ENCODE results near the gene DQX1. TPM values are rescaled to one million over a fixed set of nuclear protein-coding genes. Genes with fewer than 3 reads are reported as not detected.

DQX1 gene
- total and polyA plus RNA-seq, 9 of the 15 experiments (the other 6 are each of a cell fraction or from before 2014, with no cell fraction given), result 0.04 to 0.38 (median 0.18) TPM; not detected in 1

- Histone ChIP-seq H4K20me1 (replicated peaks; ENCODE audit: control insufficient read depth, insufficient read depth, low read length) (no peaks in the 10 kb centered on the region), H3K9me3 (replicated peaks; ENCODE audit: control insufficient read depth, insufficient read depth, low read depth, low read length) (no peaks in the 10 kb centered on the region), H3K4me3 (peak within 1 kb of the TSS; percentile 66), H3K79me2 (ENCODE audit: control insufficient read depth, insufficient read depth, low read length) (peaks cover 16% of the 10 kb centered on the region; the same call in 2 of the 3 replicates), H3K4me2 (ENCODE audit: insufficient read depth, low read length) (peak within 1 kb of the TSS; percentile 95), H3K27me3 (ENCODE audit: control insufficient read depth in 2 of 2, insufficient read depth in 2 of 2, low read length in 2 of 2) (no peaks in the 10 kb centered on the region), H3K4me1 (replicated peaks in 1 of 2; ENCODE audit: control insufficient read depth in 2 of 2, insufficient read depth in 2 of 2, low read length in 2 of 2) (peaks cover 18 to 54% of the 10 kb centered on the region in 2 experiments), H3K9me1 (ENCODE audit: control insufficient read depth, insufficient read depth, low read length) (no peaks in the 10 kb centered on the region), H3K9ac (ENCODE audit: insufficient read depth in 1 of 2, low read depth in 2 of 2, low read length in 2 of 2) (peak within 1 kb of the TSS; percentile 83 to 99), H3K36me3 (ENCODE audit: control insufficient read depth, insufficient read depth, low read length) (peaks cover 17% of the 10 kb centered on the region; the same call in 1 of the 3 replicates), H3K27ac (ENCODE audit: extremely low read depth, low read depth, low read length) (peak within 1 kb of the TSS; percentile 92), H2AFZ (ENCODE audit: low read depth, low read length) (peak within 1 kb of the TSS; percentile 90)
- POLR2A ChIA-PET, result interaction anchor here (0.6 to 1.1 kb wide), 2 partner anchors 23 to 167 kb away, joined by 3 to 5 read pairs; no protein-coding TSS in a partner anchor
- DNase-seq (ENCODE audit: extremely low read depth in 1 of 4, low spot score in 3 of 4) (peak; percentile 89 to 94 (median 92)), FAIRE-seq (peak; percentile 44), ATAC-seq (peak; percentile 87)
- CTCF ChIA-PET (ENCODE audit: low intra/inter-chr PET ratio), result interaction anchor here (0.5 kb wide), 1 partner anchor 302 kb away, joined by 3 read pairs; no protein-coding TSS in a partner anchor
- intact Hi-C loops (cut with micrococcal nuclease) (loop anchor here (2.0 kb wide), 1 partner anchor 23 kb away; no protein-coding TSS in a partner anchor), in situ Hi-C loops (cut with MboI) (no loop called here)
- BruUV-seq (replicated peaks), result no TSS peak
- WGBS (ENCODE audit: insufficient coverage, low coverage, missing lambda C conversion rate), result 1% methylated on average over 23 of the region's 73 CpGs
- TF ChIP-seq SPI1 (IDR thresholded peaks at IDR 0.05; ENCODE audit: borderline replicate concordance, low read depth, low read length) (peak; percentile 7; the same call in 1 of the 2 replicates), EP400 (IDR thresholded peaks at IDR 0.05) (peak; percentile 74; the same call in 1 of the 2 replicates), XRCC5 (IDR thresholded peaks at IDR 0.05; ENCODE audit: low read depth, low read length) (peak; percentile 42; the same call in 1 of the 2 replicates), CBX2 (IDR thresholded peaks at IDR 0.05; ENCODE audit: insufficient read depth, low read length, poor library complexity, severe bottlenecking) (no peak), SOX6 (IDR thresholded peaks at IDR 0.05) (peak; percentile 15; the same call in 1 of the 2 replicates), MAFF (IDR thresholded peaks at IDR 0.05; ENCODE audit: low read length) (peak; percentile 98), ELF1 (tag; IDR thresholded peaks at IDR 0.05) (peak; percentile 88), ZKSCAN1 (IDR thresholded peaks at IDR 0.05; ENCODE audit: low read depth, low read length) (no peak), ZNF76 (CRISPR knock-in tag; IDR thresholded peaks at IDR 0.05; ENCODE audit: borderline replicate concordance) (no peak), ZNF316 (IDR thresholded peaks at IDR 0.05) (peak; percentile 100), TAL1 (IDR thresholded peaks at IDR 0.05) (no peak), MTA1 (IDR thresholded peaks at IDR 0.05; ENCODE audit: borderline replicate concordance) (peak; percentile 77), HMG20B (CRISPR knock-in tag; IDR thresholded peaks at IDR 0.05) (no peak), ZBTB1 (CRISPR knock-in tag; IDR thresholded peaks at IDR 0.05; ENCODE audit: borderline replicate concordance, low read depth) (no peak; the same call in 1 of the 2 replicates), EP300 (IDR thresholded peaks at IDR 0.05; ENCODE audit: low read length) (0 out of 2 replicates have a peak, but pooled peaks have one; percentile 10), EGR1 (conservative IDR thresholded peaks at IDR 0.05) (peak; percentile 33; the same call in 1 of the 2 replicates), NFRKB (IDR thresholded peaks at IDR 0.05; ENCODE audit: low read depth) (peak; percentile 49; the same call in 1 of the 2 replicates)
- TF ChIP-seq, protein P1, sequence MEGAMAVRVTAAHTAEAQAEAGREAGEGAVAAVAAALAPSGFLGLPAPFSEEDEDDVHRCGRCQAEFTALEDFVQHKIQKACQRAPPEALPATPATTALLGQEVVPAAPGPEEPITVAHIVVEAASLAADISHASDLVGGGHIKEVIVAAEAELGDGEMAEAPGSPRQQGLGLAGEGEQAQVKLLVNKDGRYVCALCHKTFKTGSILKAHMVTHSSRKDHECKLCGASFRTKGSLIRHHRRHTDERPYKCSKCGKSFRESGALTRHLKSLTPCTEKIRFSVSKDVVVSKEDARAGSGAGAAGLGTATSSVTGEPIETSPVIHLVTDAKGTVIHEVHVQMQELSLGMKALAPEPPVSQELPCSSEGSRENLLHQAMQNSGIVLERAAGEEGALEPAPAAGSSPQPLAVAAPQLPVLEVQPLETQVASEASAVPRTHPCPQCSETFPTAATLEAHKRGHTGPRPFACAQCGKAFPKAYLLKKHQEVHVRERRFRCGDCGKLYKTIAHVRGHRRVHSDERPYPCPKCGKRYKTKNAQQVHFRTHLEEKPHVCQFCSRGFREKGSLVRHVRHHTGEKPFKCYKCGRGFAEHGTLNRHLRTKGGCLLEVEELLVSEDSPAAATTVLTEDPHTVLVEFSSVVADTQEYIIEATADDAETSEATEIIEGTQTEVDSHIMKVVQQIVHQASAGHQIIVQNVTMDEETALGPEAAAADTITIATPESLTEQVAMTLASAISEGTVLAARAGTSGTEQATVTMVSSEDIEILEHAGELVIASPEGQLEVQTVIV (CRISPR knock-in tag; IDR thresholded peaks at IDR 0.05; ENCODE audit: borderline replicate concordance), result no peak
- TF ChIP-seq, protein P2, sequence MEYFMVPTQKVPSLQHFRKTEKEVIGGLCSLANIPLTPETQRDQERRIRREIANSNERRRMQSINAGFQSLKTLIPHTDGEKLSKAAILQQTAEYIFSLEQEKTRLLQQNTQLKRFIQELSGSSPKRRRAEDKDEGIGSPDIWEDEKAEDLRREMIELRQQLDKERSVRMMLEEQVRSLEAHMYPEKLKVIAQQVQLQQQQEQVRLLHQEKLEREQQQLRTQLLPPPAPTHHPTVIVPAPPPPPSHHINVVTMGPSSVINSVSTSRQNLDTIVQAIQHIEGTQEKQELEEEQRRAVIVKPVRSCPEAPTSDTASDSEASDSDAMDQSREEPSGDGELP (CRISPR knock-in tag; IDR thresholded peaks at IDR 0.05; ENCODE audit: borderline replicate concordance), result peak; percentile 18; the same call in 1 of the 2 replicates
These were observed 28.1 kb upstream of the DQX1 start, which contains the start of the genes DOK1 and LOXL3 for GRCh38 chr2:74553892-74554819. Gene DOK1 (plus strand): TSS chr2:74554720. CDS start chr2:74554755, 35 bp downstream. Gene LOXL3 (minus strand): TSS chr2:74553942. CDS start chr2:74552634, 1,308 bp downstream.

Measured in K562 (cell line).